ENCODE data around the gene FDXR. TPM values are rescaled to one million over a fixed set of nuclear protein-coding genes. Genes with fewer than 3 reads are reported as not detected.

Gene FDXR
- total and polyA plus RNA-seq, 8 donors, result 4.3 to 15.1 (median 11.9) TPM

DNA sequence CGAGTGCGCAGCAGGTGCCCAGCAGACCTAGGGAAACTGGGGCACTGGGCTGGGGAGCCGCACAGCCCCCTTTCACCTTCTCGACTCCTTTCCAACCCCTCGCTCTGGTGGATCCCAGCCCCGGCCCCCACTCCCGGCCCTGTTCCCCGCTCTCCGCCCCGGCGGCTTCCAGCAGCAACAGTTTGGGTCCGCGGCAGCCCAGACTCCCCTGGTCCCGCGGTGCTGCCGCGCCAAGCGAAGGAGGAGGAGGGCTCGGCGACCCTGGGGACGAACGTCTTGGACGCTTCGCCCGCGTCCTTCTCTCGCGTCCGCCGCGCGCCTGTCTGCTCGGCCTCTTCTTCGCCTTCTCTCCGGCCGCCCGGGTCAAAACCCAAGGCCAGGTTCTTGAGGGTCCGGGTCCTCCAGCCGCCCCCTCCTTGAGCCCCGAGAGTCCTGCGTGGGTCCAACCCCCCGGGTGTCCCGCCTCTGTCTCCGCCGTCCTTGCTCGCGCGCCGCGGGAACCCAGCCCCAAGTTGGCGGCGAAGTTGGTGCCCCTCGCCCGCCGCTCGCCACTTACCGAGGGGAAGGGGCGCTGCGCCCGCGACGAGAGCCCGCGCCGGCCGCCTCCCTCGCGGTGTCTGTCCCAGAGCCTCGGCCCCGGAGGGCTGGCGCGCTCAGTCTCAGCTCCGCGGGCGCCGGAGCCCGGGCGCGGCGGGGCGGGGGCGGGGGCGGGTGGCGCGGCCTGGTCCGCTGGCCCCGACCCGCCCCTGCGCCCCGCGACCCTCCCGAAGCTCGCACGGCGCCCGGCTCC, 11.7 kb downstream of the FDXR start:
- Histone ChIP-seq H3K4me3 (peak overlapping the region in 1 of 4 donors; percentile 31), H3K27ac (no peak overlapping the region), H3K36me3 (no peaks in the 10 kb centered on the region), H3K9me3 (no peaks in the 10 kb centered on the region), H3K27me3 (peaks cover 0 to 16% (median 5%) of the 10 kb centered on the region in 4 donors), H3K4me1 (peaks cover 0 to 9% (median 0%) of the 10 kb centered on the region in 3 donors)
- TF ChIP-seq CTCF (IDR thresholded peaks at IDR 0.05), result no peak
- 2% methylated on average over 75 to 96 of the region's 96 CpGs for WGBS, 2 donors
- no peak for ATAC-seq
- no peak for FAIRE-seq
- peak in 1 of 6 donors; percentile 79 for DNase-seq
- intact Hi-C loops (cut with DNase I), result loop anchor here in 2 of 3 donors (5.0 to 10.0 kb wide), 4 partner anchors 64 to 206 kb away; partner anchors contain the start of gene NHERF1 (in 1 of the 2)

GRCh38 chr17:74860229-74860871, 12.4 kb downstream of the FDXR start:
- FAIRE-seq (no peak), ATAC-seq (peak in 1 of 4 donors; percentile 2), DNase-seq (no peak)
- Histone ChIP-seq H3K27ac (no peak overlapping the region), H3K9me3 (no peaks in the 10 kb centered on the region), H3K4me1 (peaks cover 0 to 9% (median 0%) of the 10 kb centered on the region in 3 donors), H3K4me3 (peak overlapping the region in 1 of 4 donors; percentile 31), H3K27me3 (peaks cover 0 to 16% (median 5%) of the 10 kb centered on the region in 4 donors), H3K36me3 (no peaks in the 10 kb centered on the region)
- intact Hi-C loops (cut with DNase I), result loop anchor here in 2 of 3 donors (5.0 to 10.0 kb wide), 4 partner anchors 63 to 206 kb away; partner anchors contain the start of gene NHERF1 (in 1 of the 2)
- WGBS, 2 donors, result 3 to 4% methylated on average over 40 to 44 of the region's 44 CpGs
- no peak for TF ChIP-seq CTCF (IDR thresholded peaks at IDR 0.05)

- TF ChIP-seq CTCF (IDR thresholded peaks at IDR 0.05), result peak in 2 of 4 donors; percentile 11 to 19
- H3K27me3 ChIP-seq, result peaks cover 0 to 17% (median 5%) of the 10 kb centered on the region in 4 donors
Observed at GRCh38 chr17:74859459-74860228, 13.2 kb downstream of the FDXR start, which contains the start of gene GRIN2C. Gene GRIN2C (minus strand): TSS chr17:74859885. CDS start chr17:74855092, 4,793 bp downstream.

DNA sequence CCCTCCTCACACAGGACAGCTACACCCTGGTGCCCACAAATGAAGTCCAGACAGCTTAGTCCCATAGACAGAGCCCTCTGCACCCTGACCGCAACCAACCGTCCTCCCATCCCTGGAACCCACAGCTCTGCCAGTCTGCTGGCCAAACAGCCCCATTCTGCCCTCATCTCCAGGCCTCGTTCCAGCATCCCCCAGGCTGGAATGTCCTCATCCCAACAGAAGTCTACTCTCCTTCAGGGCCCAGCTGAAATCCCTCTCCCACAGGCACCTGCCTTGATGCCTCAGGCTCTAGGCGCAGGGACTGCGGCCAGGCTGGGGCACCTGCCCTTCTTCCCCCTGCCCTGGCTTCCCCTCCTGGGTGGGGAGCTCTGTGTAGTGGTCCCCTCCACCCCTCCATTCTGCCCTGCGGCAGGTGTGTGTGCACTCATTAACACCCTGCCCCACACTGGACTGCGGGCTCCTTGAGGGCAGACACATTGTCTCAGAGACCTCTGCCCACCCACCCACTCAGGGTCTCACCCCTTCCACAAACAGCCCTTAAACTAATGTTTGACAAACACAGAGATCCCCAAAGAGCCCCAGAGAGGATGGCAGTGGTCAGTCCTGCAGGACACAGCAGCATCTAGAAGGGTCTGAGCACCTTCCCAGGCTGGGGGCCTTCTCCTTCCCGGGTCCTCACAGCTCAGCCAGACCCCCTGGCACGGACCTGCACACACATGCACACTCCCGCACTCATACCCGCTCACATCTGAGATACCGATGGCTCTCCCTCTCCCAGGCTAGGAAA, 13.9 kb downstream of the FDXR start:
- H3K9me3 ChIP-seq, result no peaks in the 10 kb centered on the region
- intact Hi-C loops (cut with DNase I), result no loop called here
- DNase-seq (no peak), ATAC-seq (no peak), FAIRE-seq (no peak)
- H3K4me3 ChIP-seq, result no peak overlapping the region
- no peaks in the 10 kb centered on the region for H3K36me3 ChIP-seq
- TF ChIP-seq CTCF (IDR thresholded peaks at IDR 0.05), result no peak
- H3K27me3 ChIP-seq, result peaks cover 0 to 20% (median 5%) of the 10 kb centered on the region in 4 donors
- H3K4me1 ChIP-seq, result peaks cover 0 to 9% (median 0%) of the 10 kb centered on the region in 3 donors
- H3K27ac ChIP-seq, result no peak overlapping the region
- 35 to 40% methylated on average over 12 of the region's 12 CpGs for WGBS, 2 donors

More at GRCh38 chr17:74859459-74860228, 13.2 kb downstream of the FDXR start, which contains the start of gene GRIN2C:
- H3K4me3 ChIP-seq, result peak within 1 kb of the TSS in 1 of 4 donors; percentile 31
- intact Hi-C loops (cut with DNase I), result loop anchor here in 2 of 3 donors (5.0 to 10.0 kb wide), 4 partner anchors 62 to 205 kb away; partner anchors contain the start of gene NHERF1 (in 1 of the 2)
- H3K9me3 ChIP-seq, result no peaks in the 10 kb centered on the region
- FAIRE-seq (no peak), DNase-seq (peak in 1 of 6 donors; percentile 66), ATAC-seq (peak in 2 of 4 donors; percentile 12 to 36)
- H3K36me3 ChIP-seq, result no peaks in the 10 kb centered on the region
- 2 to 3% methylated on average over 51 to 72 of the region's 72 CpGs for WGBS, 2 donors
- H3K4me1 ChIP-seq, result peaks cover 0 to 9% (median 0%) of the 10 kb centered on the region in 3 donors
- no peak within 1 kb of the TSS for H3K27ac ChIP-seq

Measured in pancreas (tissue), 10 donors.